ENCODE measurements around the gene ABHD2. TPM values are rescaled to one million over a fixed set of nuclear protein-coding genes. Genes with fewer than 3 reads are reported as not detected.

Gene ABHD2
- total RNA-seq, 2 donors from 2014 or later, result 100 to 112 TPM

DNA sequence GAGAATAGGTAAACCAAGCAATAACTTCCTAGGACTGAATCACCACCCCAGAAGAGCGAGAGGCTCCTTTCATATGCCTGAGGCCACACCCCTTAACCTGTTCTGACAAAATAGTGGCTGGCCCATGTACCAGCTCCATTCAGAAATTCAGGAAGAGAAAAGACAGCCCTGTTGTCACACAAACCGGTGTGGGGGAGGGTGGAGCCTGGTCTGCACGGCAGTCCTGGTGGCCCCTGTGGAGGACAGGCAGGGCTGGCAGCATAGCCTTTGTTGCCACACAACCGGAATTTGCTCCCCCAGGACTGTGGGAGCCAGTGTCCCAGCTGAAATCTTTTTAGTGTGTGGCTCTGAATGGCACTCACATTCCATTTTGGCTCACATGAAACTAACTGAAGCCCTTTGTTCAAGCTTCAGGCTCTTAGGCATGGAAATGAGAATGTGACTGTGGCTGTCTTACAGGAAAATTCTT is 109.3 kb downstream of the ABHD2 start:
- intact Hi-C loops (cut with DNase I, micrococcal nuclease), result no loop called here
- peak; percentile 60 to 67 for DNase-seq
- ATAC-seq, result peak; percentile 95

DNA sequence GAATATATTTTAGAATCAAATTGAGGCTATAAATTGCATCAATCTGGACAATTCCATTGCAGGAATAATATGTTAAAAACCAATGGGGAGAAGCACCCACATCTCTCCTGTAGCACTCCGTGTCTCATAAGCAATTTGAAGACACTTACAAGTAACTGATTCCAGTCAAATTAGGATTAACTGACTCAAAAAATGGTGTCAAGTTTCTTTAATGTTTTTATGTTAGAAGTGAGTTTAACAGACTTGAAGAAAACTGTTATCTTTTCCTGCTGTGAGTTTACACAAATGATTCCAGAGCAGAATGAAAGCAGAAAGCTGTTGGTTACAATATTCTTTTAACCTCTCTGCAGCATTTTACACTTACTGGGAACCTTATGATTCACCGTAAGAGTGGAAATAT is 109.9 kb downstream of the ABHD2 start:
- ATAC-seq (no peak), DNase-seq (no peak)
- intact Hi-C loops (cut with DNase I, micrococcal nuclease), result no loop called here

DNA sequence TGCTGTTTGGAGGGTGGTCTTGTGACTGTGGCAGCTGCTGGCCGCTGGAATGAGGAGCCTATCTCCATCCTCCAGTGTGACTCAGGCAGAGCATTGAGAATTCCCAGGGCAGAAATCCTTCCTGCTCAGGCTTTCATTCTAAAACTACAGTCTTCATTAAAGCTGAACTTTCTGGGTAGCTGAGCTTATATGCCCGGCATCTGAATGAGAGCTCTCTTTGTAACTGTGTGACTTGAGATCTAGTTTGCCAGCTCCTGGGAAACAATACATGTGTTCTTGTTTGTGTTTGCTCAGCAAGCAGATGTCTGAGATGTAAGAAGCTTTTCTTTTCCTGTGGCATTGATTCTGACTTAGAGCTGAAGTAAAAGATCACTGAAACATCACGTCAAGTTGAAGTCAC is 110.7 kb downstream of the ABHD2 start:
- DNase-seq, result no peak
- intact Hi-C loops (cut with DNase I, micrococcal nuclease), result no loop called here
- ATAC-seq, result no peak

DNA sequence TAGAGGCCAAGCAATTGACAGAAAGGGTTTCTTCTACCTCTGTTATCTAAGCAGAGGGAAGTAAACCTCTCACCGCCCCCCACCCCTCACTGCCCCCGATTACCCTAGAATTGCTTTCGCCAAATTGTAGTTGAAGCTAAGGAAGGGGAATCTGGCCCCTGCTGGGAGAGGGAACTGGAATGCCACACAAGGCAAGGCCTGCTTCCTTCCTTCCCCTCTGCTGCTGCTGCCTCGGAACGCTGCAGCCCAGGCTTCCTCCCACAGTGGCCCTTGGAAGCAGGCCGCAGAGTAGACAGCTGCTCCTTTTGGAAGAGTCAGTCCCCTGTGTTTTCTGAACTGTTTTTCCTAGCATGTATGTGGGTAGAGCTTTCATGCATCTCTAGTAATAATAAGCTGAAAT is 111.5 kb downstream of the ABHD2 start:
- ATAC-seq (no peak), DNase-seq (no peak)
- intact Hi-C loops (cut with DNase I, micrococcal nuclease), result loop anchor here in 1 of 2 donors (10.0 kb wide), 1 partner anchor 105 kb away; no protein-coding TSS in a partner anchor

DNA sequence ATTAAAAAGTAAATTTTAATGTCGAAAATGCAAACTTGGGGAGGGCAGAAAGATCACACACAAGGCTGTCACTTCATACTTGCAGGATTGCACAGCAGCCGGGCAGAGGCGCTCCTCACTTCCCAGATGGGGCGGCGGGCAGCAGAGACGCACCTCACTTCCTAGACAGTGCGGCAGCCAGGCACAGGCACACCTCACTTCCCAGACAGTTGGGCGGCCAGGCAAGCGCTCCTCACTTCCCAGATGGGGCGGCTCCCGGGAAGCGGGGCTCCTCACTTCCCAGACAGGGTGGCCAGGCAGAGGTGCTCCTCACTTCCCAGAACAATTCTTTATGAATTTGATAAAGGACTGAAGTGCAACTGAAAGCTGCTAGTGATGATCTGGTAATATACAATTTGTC is 111.9 kb downstream of the ABHD2 start:
- DNase-seq (no peak), ATAC-seq (no peak)
- intact Hi-C loops (cut with DNase I, micrococcal nuclease), result loop anchor here in 1 of 2 donors (10.0 kb wide), 1 partner anchor 105 kb away; no protein-coding TSS in a partner anchor

DNA sequence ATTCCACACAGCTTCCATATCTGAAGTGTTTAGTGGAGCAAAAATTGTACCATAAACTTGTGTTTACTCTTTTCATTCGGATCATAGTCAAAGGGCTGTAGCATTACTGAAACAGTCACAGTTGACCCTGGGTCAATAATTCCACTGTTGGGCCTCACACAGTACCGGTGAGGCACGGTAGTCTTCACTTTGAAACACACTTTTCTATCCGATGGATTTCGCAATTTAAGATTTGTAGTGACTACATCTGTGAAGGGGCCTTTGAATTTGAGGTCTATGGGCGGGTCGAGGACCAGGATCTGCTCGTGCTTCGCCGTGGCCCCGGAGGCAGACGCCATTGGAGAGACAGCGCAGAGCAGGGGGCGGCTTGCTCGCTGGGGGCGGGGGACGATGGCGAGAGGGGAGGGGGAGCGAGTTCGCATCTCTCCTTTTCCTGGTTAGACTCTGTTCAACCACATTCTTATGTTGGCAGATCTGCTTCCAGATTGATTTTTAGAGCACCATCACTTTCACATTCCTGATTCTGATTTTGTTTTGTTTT is 113.3 kb downstream of the ABHD2 start:
- intact Hi-C loops (cut with DNase I, micrococcal nuclease), result loop anchor here in 1 of 2 donors (10.0 kb wide), 1 partner anchor 103 kb away; no protein-coding TSS in a partner anchor
- ATAC-seq (no peak), DNase-seq (no peak)

DNA sequence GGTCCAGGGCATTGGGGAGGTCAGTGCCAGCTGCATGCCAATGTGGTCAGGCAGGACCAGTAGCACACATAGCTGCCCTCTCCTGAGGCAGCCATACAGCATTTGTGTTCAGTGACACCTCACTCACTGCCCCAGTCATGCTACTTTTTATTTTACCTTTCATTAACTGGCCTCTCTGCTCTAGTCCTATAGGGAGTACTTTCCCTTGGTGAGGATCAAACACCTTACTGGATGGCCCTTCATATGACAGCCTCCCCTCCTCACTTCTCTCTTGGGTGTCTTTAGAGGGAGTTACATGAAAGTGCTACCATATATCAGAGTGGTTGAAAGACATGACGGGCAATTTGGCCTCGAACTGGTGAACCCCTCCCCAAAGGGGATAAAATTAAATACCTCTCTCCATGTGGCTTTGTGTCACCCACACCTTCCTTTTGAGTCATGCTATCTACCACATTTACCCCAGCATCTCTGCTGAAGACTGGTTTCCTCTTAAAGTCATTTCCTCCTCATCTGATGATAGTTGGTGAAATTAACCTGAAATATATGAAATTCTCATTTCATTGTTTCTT is 115.5 kb downstream of the ABHD2 start:
- intact Hi-C loops (cut with DNase I, micrococcal nuclease), result loop anchor here in 1 of 2 donors (10.0 kb wide), 1 partner anchor 101 kb away; no protein-coding TSS in a partner anchor
- DNase-seq (no peak), ATAC-seq (no peak)

DNA sequence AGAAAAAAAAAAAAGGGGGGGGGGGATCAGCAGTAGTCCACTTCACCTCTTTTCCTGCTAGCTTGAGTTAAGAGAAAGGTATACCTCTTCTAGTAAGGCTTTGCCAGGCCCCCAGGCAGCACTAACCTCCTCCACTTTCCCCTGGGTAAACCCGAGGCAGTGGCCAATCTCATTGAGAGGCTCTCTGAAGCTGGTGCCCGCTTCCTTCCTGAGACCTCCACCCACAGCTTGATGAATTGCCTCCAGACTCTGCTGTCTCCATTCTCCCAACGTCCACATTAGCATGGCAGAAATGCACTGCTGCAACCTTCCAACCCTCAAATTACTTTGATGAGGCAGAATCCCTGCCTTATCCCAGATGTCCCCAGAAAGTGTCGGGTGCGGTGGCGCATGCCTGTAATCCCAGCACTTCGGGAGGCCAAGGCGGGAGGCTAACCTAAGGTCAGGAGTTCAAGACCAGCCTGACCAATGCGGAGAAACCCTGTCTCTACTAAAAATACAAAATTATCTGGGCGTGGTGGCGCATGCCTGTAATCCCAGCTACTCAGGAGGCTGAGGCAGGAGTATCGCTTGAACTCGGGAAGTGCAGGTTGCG is 117.8 kb downstream of the ABHD2 start:
- ATAC-seq, result no peak
- intact Hi-C loops (cut with DNase I, micrococcal nuclease), result loop anchor here in 1 of 2 donors (10.0 kb wide), 1 partner anchor 99 kb away; no protein-coding TSS in a partner anchor

DNA sequence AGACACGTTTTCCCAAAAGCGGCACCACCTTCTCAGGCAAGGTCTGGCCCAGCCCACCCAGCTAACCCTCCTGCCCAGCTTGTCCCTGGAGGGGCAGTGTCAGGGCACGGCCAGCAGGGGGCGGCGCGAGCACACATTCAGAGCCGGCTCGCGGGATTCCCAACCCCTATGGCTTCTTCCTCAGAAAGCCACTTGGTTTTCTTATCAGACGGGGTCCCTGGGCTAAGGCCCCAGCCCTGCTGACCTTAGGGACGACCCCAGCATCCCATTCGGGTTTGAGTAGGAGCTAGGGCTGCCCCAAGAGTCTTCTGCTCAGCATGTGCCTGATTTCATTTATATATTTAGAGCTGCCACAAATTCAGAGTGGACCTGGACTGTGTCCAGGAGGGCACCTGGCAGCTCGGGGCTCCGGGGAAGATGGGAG is 118.7 kb downstream of the ABHD2 start:
- ATAC-seq (peak; percentile 86), DNase-seq (peak; percentile 45 to 77)
- intact Hi-C loops (cut with DNase I, micrococcal nuclease), result loop anchor here in 1 of 2 donors (10.0 kb wide), 1 partner anchor 98 kb away; no protein-coding TSS in a partner anchor

More for the DNA sequence above, 117.8 kb downstream of the ABHD2 start:
- DNase-seq, result no peak

DNA sequence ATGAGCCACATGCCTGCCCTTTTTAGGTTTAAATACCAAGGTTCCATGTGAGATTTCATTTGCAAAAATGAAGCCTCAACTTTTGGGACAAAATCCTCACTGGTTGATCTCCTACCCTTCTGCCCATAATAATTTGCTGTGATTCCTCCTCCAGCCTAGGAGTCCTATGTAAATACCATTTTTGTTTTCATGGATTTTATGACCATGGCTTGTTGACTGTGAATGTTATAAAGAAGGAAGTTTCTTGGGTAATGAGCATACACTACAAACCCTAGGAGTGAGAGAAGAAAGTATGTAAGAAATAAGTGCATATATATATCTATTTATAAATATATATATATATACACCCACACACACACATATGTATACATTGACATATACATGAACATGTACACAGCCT is 120.0 kb downstream of the ABHD2 start:
- ATAC-seq (peak; percentile 79), DNase-seq (no peak)
- intact Hi-C loops (cut with DNase I, micrococcal nuclease), result loop anchor here in 1 of 2 donors (10.0 kb wide), 1 partner anchor 97 kb away; no protein-coding TSS in a partner anchor

DNA sequence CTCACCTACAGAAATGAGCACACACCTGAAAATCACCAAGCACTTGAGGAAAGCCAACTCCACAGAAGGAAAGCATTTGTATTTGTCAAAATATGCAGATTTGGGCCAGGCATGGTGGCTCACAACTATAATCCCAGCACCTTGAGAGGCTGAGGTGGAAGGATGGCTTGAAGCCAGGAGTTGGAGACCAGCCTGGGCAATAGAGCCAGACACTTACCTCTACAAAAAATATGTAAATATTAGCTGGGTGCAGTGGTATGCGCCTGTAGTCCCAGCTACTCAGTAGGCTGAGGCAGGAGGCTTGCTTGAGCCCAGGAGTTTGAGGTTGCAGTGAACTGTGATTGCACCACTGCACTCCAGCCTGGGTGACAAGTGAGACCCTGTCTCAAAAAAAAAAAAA is 120.8 kb downstream of the ABHD2 start:
- DNase-seq (no peak), ATAC-seq (no peak)
- intact Hi-C loops (cut with DNase I, micrococcal nuclease), result loop anchor here in 1 of 2 donors (10.0 kb wide), 1 partner anchor 96 kb away; no protein-coding TSS in a partner anchor

DNA sequence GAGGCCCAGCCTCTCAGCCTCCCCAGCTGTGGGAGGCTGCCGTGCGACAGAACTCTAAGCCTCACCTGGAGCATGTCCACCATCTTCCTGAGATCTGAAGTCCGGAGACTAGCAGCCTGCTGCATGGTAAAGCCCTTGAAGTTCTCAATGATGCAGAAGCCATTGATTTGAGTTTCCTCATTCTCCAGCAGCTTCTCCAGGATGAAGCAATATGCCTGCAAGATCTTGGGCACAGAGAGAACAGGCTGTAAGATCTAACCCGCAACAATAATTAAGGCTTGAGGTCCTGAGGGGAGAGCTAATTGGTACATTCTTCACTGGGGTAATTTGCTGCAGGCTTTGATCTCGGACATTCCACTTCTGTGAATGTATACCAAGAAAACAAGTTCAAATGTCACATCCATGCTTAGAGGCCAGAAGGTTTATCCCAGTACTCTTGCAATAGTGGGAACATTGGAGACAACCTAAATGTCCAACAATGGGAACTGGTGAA is 123.5 kb downstream of the ABHD2 start:
- intact Hi-C loops (cut with DNase I, micrococcal nuclease), result no loop called here
- no peak for DNase-seq
- no peak for ATAC-seq

DNA sequence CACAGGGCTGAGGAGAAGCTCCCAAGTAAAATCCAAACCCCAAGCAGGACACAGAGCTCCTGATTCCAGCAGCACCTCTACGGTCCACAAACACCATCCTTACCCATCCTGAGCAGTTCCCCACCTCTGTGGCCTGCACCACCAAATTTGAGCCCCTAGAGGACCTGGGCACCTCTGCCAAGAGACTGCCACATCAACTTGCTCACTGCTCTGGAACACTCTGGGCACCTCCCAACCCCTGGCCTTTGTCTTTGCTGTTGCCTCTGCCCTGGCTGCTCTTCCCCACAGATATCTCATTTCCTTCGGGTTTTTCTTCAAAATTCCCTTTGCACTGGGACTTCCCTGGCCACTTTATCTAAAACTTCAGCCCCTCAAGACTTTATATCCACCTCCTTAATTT is 127.4 kb downstream of the ABHD2 start:
- ATAC-seq (no peak), DNase-seq (no peak)
- intact Hi-C loops (cut with DNase I, micrococcal nuclease), result no loop called here

DNA sequence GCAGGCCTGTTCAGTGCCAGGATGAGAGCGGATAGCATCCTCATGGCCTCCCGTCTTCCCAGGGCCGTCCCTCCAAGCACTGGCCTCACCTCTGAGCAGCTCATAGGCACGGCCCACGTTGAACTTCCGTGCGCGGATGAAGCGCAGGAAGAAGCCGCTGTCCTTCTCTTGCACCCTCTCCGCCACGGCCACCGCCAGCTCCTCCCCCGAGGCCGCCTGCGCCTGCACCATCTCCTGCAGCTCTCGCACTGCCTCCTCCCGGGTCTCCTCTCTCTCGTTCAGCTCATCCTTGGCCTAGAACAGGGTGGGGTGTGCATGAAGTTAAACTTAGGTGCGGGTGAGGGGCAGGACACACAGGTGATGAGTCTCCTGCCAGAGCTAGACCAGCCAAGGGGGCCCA is 128.8 kb downstream of the ABHD2 start:
- ATAC-seq, result no peak
- intact Hi-C loops (cut with DNase I, micrococcal nuclease), result no loop called here
- no peak for DNase-seq

DNA sequence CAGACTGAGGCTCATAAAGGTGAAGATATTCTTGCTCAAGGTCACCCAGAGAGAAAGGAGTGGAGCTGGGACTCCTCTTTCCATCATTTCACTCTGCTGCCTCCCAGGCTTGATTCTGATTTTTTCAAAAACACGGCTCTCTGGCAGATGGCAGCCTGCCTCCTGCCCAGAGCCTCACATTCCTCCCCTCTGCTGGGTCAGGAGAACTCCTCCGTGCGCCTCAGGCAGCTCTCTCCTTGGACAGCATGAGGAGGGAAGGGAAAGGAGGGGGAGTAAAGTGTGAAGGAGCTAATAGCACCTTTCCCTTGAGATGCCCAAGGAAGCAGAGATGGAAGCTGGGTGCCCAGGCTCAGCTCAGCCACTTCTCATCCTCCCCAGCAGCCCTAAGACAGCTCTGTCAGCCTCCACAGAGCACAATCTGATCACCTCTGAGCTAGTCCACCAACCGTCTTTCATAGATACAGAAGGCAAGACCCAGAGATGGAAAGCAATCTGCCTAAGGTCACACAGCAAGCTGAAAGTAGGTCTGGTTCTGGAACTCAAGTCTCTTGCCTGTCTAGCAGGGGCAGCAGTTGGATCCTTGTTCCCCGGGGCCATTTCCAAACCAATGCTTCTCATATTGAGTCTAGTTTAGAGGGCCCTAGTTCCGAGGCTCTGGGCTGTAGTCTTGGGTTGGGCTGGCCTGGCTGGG is 129.6 kb downstream of the ABHD2 start:
- ATAC-seq (no peak), DNase-seq (no peak)
- intact Hi-C loops (cut with DNase I, micrococcal nuclease), result no loop called here

DNA sequence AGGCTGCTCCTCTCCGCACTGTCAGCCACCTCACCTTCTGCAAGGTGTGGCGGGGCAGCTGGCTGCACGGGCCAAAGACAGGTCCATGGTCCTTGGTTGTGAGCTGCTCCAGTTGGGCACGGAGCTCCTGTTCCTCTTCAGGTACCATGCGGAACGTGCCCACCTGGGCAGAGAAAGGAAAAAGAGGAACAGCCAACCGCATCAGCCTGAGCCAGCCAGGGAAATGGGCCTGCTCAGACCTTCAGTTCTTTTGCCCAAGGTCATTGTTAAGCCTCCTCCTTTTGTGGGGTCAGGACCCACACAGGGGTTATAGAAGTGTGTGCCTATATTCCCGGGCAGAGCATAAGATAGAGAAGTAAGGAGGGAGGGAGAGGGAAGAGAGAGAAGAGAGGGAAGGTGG is 130.3 kb downstream of the ABHD2 start:
- intact Hi-C loops (cut with DNase I, micrococcal nuclease), result no loop called here
- no peak for DNase-seq
- ATAC-seq, result no peak

DNA sequence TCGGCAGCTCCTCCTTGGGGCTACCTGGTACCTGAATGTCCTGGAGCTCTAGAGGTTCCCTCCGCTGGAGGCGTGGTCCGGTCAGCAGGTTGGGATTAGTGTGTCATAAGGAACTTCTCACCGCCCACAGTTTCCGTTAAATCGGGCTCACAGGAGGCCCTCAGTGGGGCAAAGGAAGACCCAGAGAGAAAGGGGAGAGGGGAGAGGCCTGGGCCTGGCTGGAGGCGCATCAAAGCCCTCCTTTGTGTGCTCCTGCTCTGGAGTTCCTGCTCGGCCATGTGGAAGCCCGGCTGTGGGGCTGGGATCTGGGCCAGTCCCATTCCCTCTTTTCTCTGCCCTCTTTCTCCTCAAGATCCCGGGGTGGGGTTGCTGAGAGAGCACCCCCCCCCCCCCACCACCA is 133.3 kb downstream of the ABHD2 start, which contains the start of gene RLBP1:
Gene RLBP1 (minus strand): TSS at position 37 of the 400 bp plus-strand sequence. CDS start 2,604 bp downstream, outside the sequence.
- ATAC-seq, result no peak
- no peak for DNase-seq
- intact Hi-C loops (cut with DNase I, micrococcal nuclease), result no loop called here

DNA sequence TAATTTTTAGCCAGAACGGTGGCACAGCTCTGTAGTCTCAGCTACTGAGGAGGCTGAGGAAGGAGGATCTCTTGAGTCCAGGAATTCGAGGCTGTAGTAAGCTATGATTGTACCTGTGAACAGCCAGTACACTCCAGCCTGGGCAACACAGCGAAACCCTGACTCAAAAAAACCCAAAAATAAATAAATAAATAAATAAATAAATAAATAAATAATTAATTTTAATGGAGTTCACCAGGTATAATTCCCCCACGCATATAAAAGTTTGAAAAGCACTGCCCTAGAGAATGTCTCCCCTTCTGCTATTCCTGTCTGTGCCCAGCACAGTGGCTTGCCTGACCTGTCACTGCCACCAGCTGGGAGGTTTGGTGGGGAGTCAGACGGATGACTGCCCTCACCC is 137.3 kb downstream of the ABHD2 start:
- intact Hi-C loops (cut with DNase I, micrococcal nuclease), result no loop called here
- no peak for ATAC-seq
- DNase-seq, result no peak

Measured in left colon (tissue), 2 donors.